Neutrophil (primary cell): ENCODE results near the gene ADAMTSL1.

Experiments
- H3K27ac ChIP-seq: fragments of 200-600 bp; sonication (generic); 2 replicates; pipeline ENCODE4 v1.5.1; 2016; ENCODE audit warnings: mild to moderate bottlenecking, moderate library complexity
- H3K27me3 ChIP-seq: fragments of 200-600 bp; sonication (generic); 2 replicates; pipeline ENCODE4 v1.6.0; 2016; ENCODE audit warnings: mild to moderate bottlenecking
- H3K36me3 ChIP-seq: fragments of 200-600 bp; sonication (generic); 2 replicates; pipeline ENCODE4 v1.5.1; 2017
- H3K4me1 ChIP-seq, 2 experiments: fragments of 200-600 bp in 1 of 2; sonication (generic) in 1 of 2; 1 replicate in 1 of 2; 2 replicates in 1 of 2; pipeline versions ENCODE4 v1.5.1 to v1.6.1; 2013 to 2016; ENCODE audit warnings: low read depth in 1 of 2, low read length in 1 of 2, mild to moderate bottlenecking in 1 of 2, moderate library complexity in 1 of 2; ENCODE audit not compliant: control insufficient read depth in 1 of 2, insufficient read depth in 1 of 2
- H3K4me3 ChIP-seq, 2 experiments: fragments of 200-600 bp in 1 of 2; sonication (generic) in 1 of 2; 1 replicate in 1 of 2; 2 replicates in 1 of 2; pipeline ENCODE4 v1.5.1; 2013 to 2016; ENCODE audit warnings: low read depth in 1 of 2, low read length in 1 of 2, mild to moderate bottlenecking in 1 of 2, moderate library complexity in 1 of 2
- H3K9me3 ChIP-seq: fragments of 200-600 bp; sonication (generic); 2 replicates; pipeline ENCODE4 v1.5.1; 2016
- CTCF ChIP-seq: fragments of 200-600 bp; sonication (generic); IDR thresholded peaks from 2 replicates; pipeline ENCODE4 v1.5.1; 2016; ENCODE audit warnings: antibody characterized with exemption

Gene ADAMTSL1

GRCh38 chr9:18951936-18952335 is 478.0 kb downstream of the ADAMTSL1 start:
- Histone ChIP-seq H3K36me3 (no peaks in the 10 kb centered on the region), H3K4me1 (no peaks in the 10 kb centered on the region), H3K27ac (no peak overlapping the region), H3K4me3 (no peak overlapping the region), H3K9me3 (no peaks in the 10 kb centered on the region), H3K27me3 (no peaks in the 10 kb centered on the region)
- TF ChIP-seq CTCF: no peak

- H3K4me3 ChIP-seq: no peak overlapping the region
- H3K4me1 ChIP-seq: no peaks in the 10 kb centered on the region
- no peak overlapping the region for H3K27ac ChIP-seq
- TF ChIP-seq CTCF: no peak
- no peaks in the 10 kb centered on the region for H3K9me3 ChIP-seq
- H3K27me3 ChIP-seq: no peaks in the 10 kb centered on the region
- no peaks in the 10 kb centered on the region for H3K36me3 ChIP-seq
Measured at GRCh38 chr9:18955626-18956025, 481.7 kb downstream of the ADAMTSL1 start.
